Measurements from ENCODE around the gene PCK1. TPM values are rescaled to one million over a fixed set of nuclear protein-coding genes. Genes with fewer than 3 reads are reported as not detected.

The PCK1 gene
- total RNA-seq, 4 donors from 2014 or later: 16.1 to 131 (median 65.2) TPM

DNA sequence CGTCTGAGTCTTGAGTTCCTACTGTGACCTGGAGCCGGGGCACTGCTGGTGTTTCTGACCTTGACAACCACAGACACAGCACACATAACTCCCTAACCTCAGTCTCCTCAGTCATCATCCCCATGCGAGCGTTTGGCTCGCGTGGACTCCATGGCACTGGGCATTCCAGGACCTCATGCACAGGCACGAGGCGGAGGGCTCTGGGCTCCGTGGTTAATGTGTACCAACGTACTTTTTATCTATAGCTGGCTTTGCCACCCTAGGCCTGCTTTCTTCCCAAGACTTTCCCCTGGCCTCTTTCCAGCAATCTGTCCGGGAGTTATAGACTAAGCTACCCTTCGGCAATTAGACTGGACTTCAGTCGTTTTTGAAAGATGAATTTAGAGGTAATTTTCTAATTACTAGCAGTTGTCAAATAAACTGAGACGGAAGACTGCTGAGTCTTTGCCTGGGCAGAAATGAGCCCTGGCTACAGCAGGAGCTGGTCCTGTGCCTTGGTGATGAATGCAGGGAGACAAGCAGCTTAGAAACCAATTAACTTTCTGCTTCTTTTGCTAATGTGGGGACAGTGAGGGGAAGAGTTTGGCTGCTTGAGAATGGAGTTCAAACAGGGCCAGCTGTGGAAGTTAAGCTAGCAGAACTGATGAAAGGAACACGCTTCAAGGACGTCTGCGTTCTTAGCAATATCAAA lies 19.9 kb upstream of the PCK1 start:
- TF ChIP-seq POLR2A (IDR thresholded peaks at IDR 0.05): no peak
- H3K36me3 ChIP-seq: no peaks in the 10 kb centered on the region
- peaks cover 0 to 30% (median 0%) of the 10 kb centered on the region in 4 donors for H3K9me3 ChIP-seq
- WGBS, 2 donors: 73 to 76% methylated on average over 17 of the region's 17 CpGs
- H3K27ac ChIP-seq: no peak overlapping the region
- no peak overlapping the region for H3K4me3 ChIP-seq
- no peak for DNase-seq (ENCODE audit: low spot score in 2 of 2)
- peaks cover 0 to 7% (median 0%) of the 10 kb centered on the region in 4 donors for H3K4me1 ChIP-seq
- H3K27me3 ChIP-seq: peaks cover 0 to 5% of the 10 kb centered on the region in 2 donors

GRCh38 chr20:57543754-57544153 lies 17.2 kb upstream of the PCK1 start:
- peaks cover 0 to 7% (median 0%) of the 10 kb centered on the region in 4 donors for H3K9me3 ChIP-seq
- 49 to 67% methylated on average over 2 of the region's 2 CpGs for WGBS, 2 donors
- no peaks in the 10 kb centered on the region for H3K36me3 ChIP-seq
- no peak for DNase-seq (ENCODE audit: low spot score in 2 of 2)
- no peak overlapping the region for H3K27ac ChIP-seq
- no peak overlapping the region for H3K4me3 ChIP-seq
- H3K27me3 ChIP-seq: peaks cover 0 to 9% of the 10 kb centered on the region in 2 donors
- no peak for TF ChIP-seq CTCF (IDR thresholded peaks at IDR 0.05)
- TF ChIP-seq EP300 (IDR thresholded peaks at IDR 0.05): no peak
- TF ChIP-seq POLR2A (IDR thresholded peaks at IDR 0.05): no peak
- peaks cover 0 to 7% (median 0%) of the 10 kb centered on the region in 4 donors for H3K4me1 ChIP-seq

DNA sequence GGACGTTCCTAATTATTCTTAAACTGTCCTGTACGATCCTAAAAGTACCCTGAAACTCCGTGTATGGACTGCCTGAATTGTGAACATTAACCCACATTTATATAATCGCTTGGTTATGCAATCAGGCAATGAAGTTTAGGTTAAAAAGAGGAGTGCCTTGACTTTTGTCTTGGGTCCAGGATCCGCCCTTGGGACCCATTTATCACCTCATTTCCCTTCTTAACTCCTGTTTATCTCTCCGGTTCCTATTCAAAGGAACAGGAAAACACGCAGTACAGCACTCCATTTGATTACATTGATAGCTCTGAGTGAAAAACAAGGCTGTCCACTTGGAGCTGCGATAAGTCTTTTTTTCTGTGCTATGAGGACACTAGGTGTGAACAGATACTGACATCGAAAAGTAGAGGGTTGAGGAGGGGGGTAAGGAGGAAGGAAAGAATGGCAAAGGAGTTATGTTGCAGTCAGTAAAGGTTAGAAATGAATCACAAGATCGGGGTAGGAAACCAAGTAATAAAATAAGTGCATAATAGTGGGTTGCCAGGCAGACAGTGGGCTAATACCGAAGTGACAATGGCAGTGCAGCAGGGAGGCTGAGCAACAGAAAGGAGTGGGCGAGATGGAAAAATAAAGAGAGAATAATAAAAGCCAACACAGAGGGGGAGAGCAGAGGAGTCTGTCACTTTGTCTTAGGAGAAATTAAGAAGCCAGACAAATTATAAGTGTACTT lies 15.9 kb upstream of the PCK1 start:
- Histone ChIP-seq H3K4me1 (peaks cover 0 to 7% (median 0%) of the 10 kb centered on the region in 4 donors), H3K27me3 (peaks cover 0 to 12% of the 10 kb centered on the region in 2 donors), H3K36me3 (no peaks in the 10 kb centered on the region), H3K9me3 (no peaks in the 10 kb centered on the region), H3K4me3 (no peak overlapping the region), H3K27ac (peak overlapping the region in 2 of 4 donors; percentile 16 to 30)
- WGBS, 2 donors: 54 to 55% methylated on average over 12 of the region's 12 CpGs
- TF ChIP-seq EP300 (IDR thresholded peaks at IDR 0.05) (peak in 1 of 2 donors; percentile 29), CTCF (IDR thresholded peaks at IDR 0.05) (no peak)
- no peak for DNase-seq (ENCODE audit: low spot score in 2 of 2)

DNA sequence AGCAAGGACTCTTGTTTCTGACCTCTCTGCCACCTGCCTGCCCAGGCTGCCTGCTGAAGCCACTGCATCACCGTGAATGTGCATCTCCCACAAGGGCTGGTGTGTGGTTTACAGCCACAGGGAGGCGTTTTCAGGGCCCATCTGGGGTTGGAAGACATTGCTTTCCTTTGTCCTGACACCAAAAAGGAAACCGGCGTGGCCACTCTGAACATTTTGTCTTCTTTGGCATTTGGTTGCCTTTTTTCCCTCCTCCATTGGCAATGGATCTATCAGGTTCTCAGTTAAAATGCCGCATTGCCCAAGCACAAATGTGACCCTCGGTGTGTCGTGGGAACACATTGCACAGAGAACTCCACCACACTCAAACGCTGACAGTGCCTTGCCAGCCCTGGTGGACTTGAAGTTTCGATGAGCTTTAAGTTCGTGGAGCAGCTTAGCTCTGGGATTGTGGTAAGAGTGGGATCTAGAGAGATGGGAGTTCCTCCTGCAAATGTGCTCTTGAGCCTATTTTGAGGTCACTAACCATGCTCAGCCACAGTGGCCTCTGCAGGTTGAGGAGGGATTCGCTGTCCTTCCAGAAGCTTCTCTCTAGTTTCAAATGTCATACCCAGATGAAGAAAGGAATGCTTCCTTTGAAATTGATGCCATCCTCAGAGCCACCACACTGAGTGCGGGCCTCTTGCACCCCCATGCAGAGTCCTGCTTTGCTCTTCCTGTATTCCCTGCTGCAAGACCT lies 14.8 kb upstream of the PCK1 start:
- Histone ChIP-seq H3K9me3 (no peaks in the 10 kb centered on the region), H3K4me1 (peaks cover 0 to 7% (median 0%) of the 10 kb centered on the region in 4 donors), H3K27me3 (peaks cover 0 to 16% of the 10 kb centered on the region in 2 donors), H3K4me3 (no peak overlapping the region), H3K36me3 (no peaks in the 10 kb centered on the region), H3K27ac (peak overlapping the region in 1 of 4 donors; percentile 30)
- WGBS, 2 donors: 84 to 88% methylated on average over 11 to 12 of the region's 12 CpGs
- DNase-seq (ENCODE audit: low spot score in 2 of 2): no peak
- TF ChIP-seq EP300 (IDR thresholded peaks at IDR 0.05) (no peak), CTCF (IDR thresholded peaks at IDR 0.05) (no peak), POLR2A (IDR thresholded peaks at IDR 0.05) (no peak)

DNA sequence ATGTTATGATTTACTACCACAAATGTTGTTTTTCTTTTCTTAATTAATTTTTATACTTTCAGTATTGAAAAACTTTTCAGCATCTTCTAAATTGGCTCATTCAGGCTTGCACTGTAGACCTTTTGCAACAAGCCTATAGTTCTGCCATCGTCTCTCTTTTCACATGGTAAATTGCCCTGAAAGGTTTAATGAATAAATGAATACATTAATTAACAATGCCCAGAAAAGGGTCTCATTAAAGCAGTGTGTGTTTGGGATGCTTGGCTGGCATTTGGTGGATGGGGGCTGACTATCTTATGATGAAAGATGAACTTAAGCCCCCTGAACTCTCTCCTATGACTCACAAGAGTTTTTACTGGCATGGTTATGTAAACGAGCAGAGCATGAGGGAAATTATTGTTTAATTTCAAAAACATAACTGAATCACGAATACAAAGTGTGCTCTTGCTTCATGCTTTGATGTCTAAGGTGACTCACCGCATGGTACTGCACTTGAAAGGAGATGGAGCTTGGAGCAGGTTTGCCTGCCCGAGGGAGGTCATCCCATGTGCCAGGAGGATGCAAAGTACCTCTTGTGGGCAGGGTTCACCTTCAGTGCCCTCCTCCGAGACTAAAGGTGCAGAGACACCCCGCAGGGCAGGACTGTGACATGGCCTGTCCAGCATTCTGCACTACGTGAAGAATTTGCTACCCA lies 13.8 kb upstream of the PCK1 start:
- peaks cover 0 to 16% of the 10 kb centered on the region in 2 donors for H3K27me3 ChIP-seq
- WGBS, 2 donors: 66 to 67% methylated on average over 8 of the region's 8 CpGs
- no peaks in the 10 kb centered on the region for H3K36me3 ChIP-seq
- H3K9me3 ChIP-seq: no peaks in the 10 kb centered on the region
- no peak overlapping the region for H3K27ac ChIP-seq
- TF ChIP-seq POLR2A (IDR thresholded peaks at IDR 0.05) (no peak), CTCF (IDR thresholded peaks at IDR 0.05) (no peak), EP300 (IDR thresholded peaks at IDR 0.05) (no peak)
- DNase-seq (ENCODE audit: low spot score in 2 of 2): no peak
- H3K4me1 ChIP-seq: peaks cover 0 to 7% (median 0%) of the 10 kb centered on the region in 4 donors
- H3K4me3 ChIP-seq: no peak overlapping the region

Data from tibial nerve (tissue), 4 donors.